Large intestine (tissue), 3 donors: Measurements from ENCODE around the gene TEK. TPM values are rescaled to one million over a fixed set of nuclear protein-coding genes. Genes with fewer than 3 reads are reported as not detected.

ENCODE experiments used
- DNase-seq, 2 donors: peaks; one replicate each; pipeline versions ENCODE4 v3.0.0 to v3.0.0-alpha.2; 2013
- H3K27ac ChIP-seq: one replicate; pipeline ENCODE4 v1.5.1; 2013; ENCODE audit warnings: low read length
- H3K27me3 ChIP-seq: 2 replicates; pipeline ENCODE4 v1.6.1; 2013; ENCODE audit warnings: low read length; ENCODE audit not compliant: control insufficient read depth, insufficient read depth
- H3K36me3 ChIP-seq: 2 replicates; pipeline ENCODE4 v1.6.1; 2013; ENCODE audit warnings: low read length; ENCODE audit not compliant: control insufficient read depth, insufficient read depth
- H3K4me1 ChIP-seq: one replicate; pipeline ENCODE4 v1.6.1; 2013; ENCODE audit warnings: low read length; ENCODE audit not compliant: control insufficient read depth, insufficient read depth
- H3K4me3 ChIP-seq: one replicate; pipeline ENCODE4 v1.5.1; 2013; ENCODE audit warnings: low read length
- H3K9me3 ChIP-seq: one replicate; pipeline ENCODE4 v1.6.1; 2013; ENCODE audit warnings: mild to moderate bottlenecking, low read depth, low read length, moderate library complexity; ENCODE audit not compliant: control insufficient read depth
- WGBS: methylation state at CpG from one replicate; pipeline ENCODE4 v1.1.5; 2013; ENCODE audit warnings: low lambda C conversion rate; ENCODE audit not compliant: insufficient coverage; 5-methylcytosine and 5-hydroxymethylcytosine counted together
- polyA plus RNA-seq: library from polyadenylated mRNA; unstranded; fragments of 120-200 nt; gene quantifications from one replicate; pipeline ENCODE4 v1.2.1, GENCODE V29; 2013

TEK gene
- polyA plus RNA-seq, 1 donor, result 14.6 TPM

- no CpG with 5 or more reads among the region's 10 CpGs for WGBS
- H3K4me3 ChIP-seq, result no peak overlapping the region
- peak in 1 of 2 donors; percentile 54 for DNase-seq
- no peak overlapping the region for H3K27ac ChIP-seq
- no peaks in the 10 kb centered on the region for H3K36me3 ChIP-seq
- no peaks in the 10 kb centered on the region for H3K9me3 ChIP-seq
- no peaks in the 10 kb centered on the region for H3K27me3 ChIP-seq
- H3K4me1 ChIP-seq, result no peaks in the 10 kb centered on the region
These were observed 8.6 kb downstream of the TEK start for GRCh38 chr9:27117489-27118135.

GRCh38 chr9:27118916-27119315 lies 9.9 kb downstream of the TEK start:
- no peak overlapping the region for H3K4me3 ChIP-seq
- H3K36me3 ChIP-seq, result no peaks in the 10 kb centered on the region
- H3K9me3 ChIP-seq, result peaks cover 2% of the 10 kb centered on the region
- H3K27ac ChIP-seq, result no peak overlapping the region
- no peak for DNase-seq
- no peaks in the 10 kb centered on the region for H3K27me3 ChIP-seq
- no peaks in the 10 kb centered on the region for H3K4me1 ChIP-seq
- WGBS, result 83% methylated on average over 1 of the region's 6 CpGs

- WGBS, result no CpG with 5 or more reads among the region's 3 CpGs
- Histone ChIP-seq H3K9me3 (peaks cover 2% of the 10 kb centered on the region), H3K4me1 (no peaks in the 10 kb centered on the region), H3K27ac (no peak overlapping the region), H3K4me3 (no peak overlapping the region), H3K36me3 (no peaks in the 10 kb centered on the region), H3K27me3 (no peaks in the 10 kb centered on the region)
- DNase-seq, result no peak
These were observed 15.1 kb downstream of the TEK start for GRCh38 chr9:27124151-27124550.

GRCh38 chr9:27125030-27125429 lies 16.0 kb downstream of the TEK start:
- H3K27ac ChIP-seq, result peak overlapping the region; percentile 48
- H3K9me3 ChIP-seq, result peaks cover 2% of the 10 kb centered on the region
- no peak overlapping the region for H3K4me3 ChIP-seq
- H3K4me1 ChIP-seq, result no peaks in the 10 kb centered on the region
- WGBS, result 83% methylated on average over 1 of the region's 4 CpGs
- no peaks in the 10 kb centered on the region for H3K27me3 ChIP-seq
- no peaks in the 10 kb centered on the region for H3K36me3 ChIP-seq
- DNase-seq, result peak; percentile 41 to 62

GRCh38 chr9:27125936-27126335 lies 16.9 kb downstream of the TEK start:
- H3K27me3 ChIP-seq, result no peaks in the 10 kb centered on the region
- no peak overlapping the region for H3K27ac ChIP-seq
- H3K9me3 ChIP-seq, result peaks cover 2% of the 10 kb centered on the region
- no peak for DNase-seq
- WGBS, result no CpG with 5 or more reads among the region's 5 CpGs
- H3K4me3 ChIP-seq, result no peak overlapping the region
- H3K4me1 ChIP-seq, result no peaks in the 10 kb centered on the region
- no peaks in the 10 kb centered on the region for H3K36me3 ChIP-seq

GRCh38 chr9:27126670-27127069 lies 17.6 kb downstream of the TEK start:
- 40% methylated on average over 1 of the region's 2 CpGs for WGBS
- Histone ChIP-seq H3K27ac (no peak overlapping the region), H3K9me3 (peaks cover 2% of the 10 kb centered on the region), H3K36me3 (no peaks in the 10 kb centered on the region), H3K4me3 (no peak overlapping the region), H3K4me1 (no peaks in the 10 kb centered on the region), H3K27me3 (no peaks in the 10 kb centered on the region)
- peak in 1 of 2 donors; percentile 22 for DNase-seq

GRCh38 chr9:27129221-27129620 lies 20.2 kb downstream of the TEK start:
- WGBS, result no CpG with 5 or more reads among the region's 1 CpG
- H3K27ac ChIP-seq, result no peak overlapping the region
- no peaks in the 10 kb centered on the region for H3K4me1 ChIP-seq
- H3K27me3 ChIP-seq, result no peaks in the 10 kb centered on the region
- no peaks in the 10 kb centered on the region for H3K9me3 ChIP-seq
- H3K4me3 ChIP-seq, result no peak overlapping the region
- DNase-seq, result no peak
- no peaks in the 10 kb centered on the region for H3K36me3 ChIP-seq

- H3K27ac ChIP-seq, result no peak overlapping the region
- WGBS, result 67% methylated on average over 1 of the region's 4 CpGs
- H3K9me3 ChIP-seq, result no peaks in the 10 kb centered on the region
- H3K4me3 ChIP-seq, result no peak overlapping the region
- DNase-seq, result no peak
- no peaks in the 10 kb centered on the region for H3K36me3 ChIP-seq
- no peaks in the 10 kb centered on the region for H3K27me3 ChIP-seq
- no peaks in the 10 kb centered on the region for H3K4me1 ChIP-seq
These were observed 22.7 kb downstream of the TEK start for GRCh38 chr9:27131731-27132130.

- WGBS, result 67% methylated on average over 1 of the region's 4 CpGs
These were observed 24.8 kb downstream of the TEK start for GRCh38 chr9:27133817-27134216.

GRCh38 chr9:27142299-27142930 lies 33.4 kb downstream of the TEK start:
- Histone ChIP-seq H3K27ac (no peak overlapping the region), H3K9me3 (no peaks in the 10 kb centered on the region), H3K27me3 (no peaks in the 10 kb centered on the region), H3K36me3 (no peaks in the 10 kb centered on the region), H3K4me3 (no peak overlapping the region), H3K4me1 (no peaks in the 10 kb centered on the region)
- no peak for DNase-seq
- 80% methylated on average over 1 of the region's 7 CpGs for WGBS

More at GRCh38 chr9:27133817-27134216, 24.8 kb downstream of the TEK start:
- Histone ChIP-seq H3K4me1 (no peaks in the 10 kb centered on the region), H3K9me3 (no peaks in the 10 kb centered on the region), H3K36me3 (no peaks in the 10 kb centered on the region), H3K4me3 (no peak overlapping the region), H3K27me3 (no peaks in the 10 kb centered on the region), H3K27ac (no peak overlapping the region)
- no peak for DNase-seq

- H3K4me3 ChIP-seq, result no peak overlapping the region
- H3K27ac ChIP-seq, result no peak overlapping the region
- no peaks in the 10 kb centered on the region for H3K27me3 ChIP-seq
- H3K4me1 ChIP-seq, result no peaks in the 10 kb centered on the region
- H3K36me3 ChIP-seq, result no peaks in the 10 kb centered on the region
- WGBS, result no CpG with 5 or more reads among the region's 3 CpGs
- DNase-seq, result no peak
- no peaks in the 10 kb centered on the region for H3K9me3 ChIP-seq
These were observed 36.1 kb downstream of the TEK start for GRCh38 chr9:27145143-27145542.
